Kidney epithelial cell (primary cell): ENCODE measurements around the gene PPFIBP1. TPM values are rescaled to one million over a fixed set of nuclear protein-coding genes. Genes with fewer than 3 reads are reported as not detected.

Experiments used
- DNase-seq: peaks from one replicate; pipeline ENCODE4 v3.0.0-alpha.2; 2010; ENCODE audit warnings: low read depth
- H3K27me3 ChIP-seq: 2 replicates; pipeline ENCODE4 v1.6.0; 2011; ENCODE audit warnings: low read length; ENCODE audit not compliant: control insufficient read depth, insufficient read depth
- H3K36me3 ChIP-seq: 2 replicates; pipeline ENCODE4 v1.5.1; 2011; ENCODE audit warnings: low read length; ENCODE audit not compliant: control insufficient read depth, insufficient read depth
- H3K4me3 ChIP-seq: 2 replicates; pipeline ENCODE4 v1.5.1; 2011; ENCODE audit warnings: low read depth, mild to moderate bottlenecking, control low read depth, low read length
- CTCF ChIP-seq: IDR thresholded peaks from 2 replicates; pipeline ENCODE4 v1.5.1; 2011; ENCODE audit warnings: mild to moderate bottlenecking, moderate library complexity, low read length, control low read depth, inconsistent platforms; ENCODE audit not compliant: insufficient read depth, poor library complexity, severe bottlenecking
- total RNA-seq: library from RNA; depleted of rRNA; stranded (reverse); fragments of >200 nt; gene quantifications from 2 replicates; pipeline ENCODE4 v1.2.3, GENCODE V29; 2015

PPFIBP1 gene
- total RNA-seq, 1 donor from 2014 or later = 119 TPM

- Histone ChIP-seq H3K36me3 (no peaks in the 10 kb centered on the region), H3K4me3 (no peak overlapping the region), H3K27me3 (no peaks in the 10 kb centered on the region)
- no peak for TF ChIP-seq CTCF
- no peak for DNase-seq
Measured at GRCh38 chr12:27486961-27487360, 37.0 kb upstream of the PPFIBP1 start.

- DNase-seq = no peak
- peak; percentile 19 for TF ChIP-seq CTCF
- Histone ChIP-seq H3K4me3 (no peak overlapping the region), H3K27me3 (no peaks in the 10 kb centered on the region), H3K36me3 (no peaks in the 10 kb centered on the region)
Measured at GRCh38 chr12:27488479-27488878, 35.5 kb upstream of the PPFIBP1 start.

GRCh38 chr12:27491226-27491625 is 32.8 kb upstream of the PPFIBP1 start:
- no peak for TF ChIP-seq CTCF
- no peaks in the 10 kb centered on the region for H3K27me3 ChIP-seq
- H3K36me3 ChIP-seq = no peaks in the 10 kb centered on the region
- DNase-seq = no peak
- no peak overlapping the region for H3K4me3 ChIP-seq

GRCh38 chr12:27493260-27493940 is 30.6 kb upstream of the PPFIBP1 start:
- Histone ChIP-seq H3K27me3 (no peaks in the 10 kb centered on the region), H3K4me3 (no peak overlapping the region), H3K36me3 (no peaks in the 10 kb centered on the region)
- no peak for TF ChIP-seq CTCF
- no peak for DNase-seq

GRCh38 chr12:27497446-27497845 is 26.6 kb upstream of the PPFIBP1 start:
- TF ChIP-seq CTCF = no peak
- DNase-seq = no peak
- H3K4me3 ChIP-seq = no peak overlapping the region

GRCh38 chr12:27498149-27498548 is 25.9 kb upstream of the PPFIBP1 start:
- DNase-seq = no peak
- H3K4me3 ChIP-seq = no peak overlapping the region
- no peak for TF ChIP-seq CTCF
- no peaks in the 10 kb centered on the region for H3K27me3 ChIP-seq
- H3K36me3 ChIP-seq = no peaks in the 10 kb centered on the region

More at GRCh38 chr12:27497446-27497845, 26.6 kb upstream of the PPFIBP1 start:
- Histone ChIP-seq H3K27me3 (no peaks in the 10 kb centered on the region), H3K36me3 (no peaks in the 10 kb centered on the region)
